Fibroblast of skin of abdomen (primary cell): ENCODE data around the gene SPRED1. TPM values are rescaled to one million over a fixed set of nuclear protein-coding genes. Genes with fewer than 3 reads are reported as not detected.

Source experiments
- DNase-seq: peaks from one replicate; pipeline ENCODE4 v3.0.0-alpha.2; 2013
- polyA plus RNA-seq, 2 experiments: library from polyadenylated mRNA; unstranded; fragments of 120-200 nt; gene quantifications; one replicate each; pipeline ENCODE4 v1.2.1, GENCODE V29; 2013; ENCODE audit not compliant: insufficient read length in 2 of 2

SPRED1 gene
- 28.7 TPM for polyA plus RNA-seq (2013, experiment 1 of 2; ENCODE audit: insufficient read length)
- polyA plus RNA-seq (2013, experiment 2 of 2; ENCODE audit: insufficient read length) = 26.1 TPM

- no peak for DNase-seq
Observed at GRCh38 chr15:38252481-38253350, at the start of gene SPRED1. TSS of gene SPRED1 (plus strand) at chr15:38252836. CDS start at chr15:38253186, 350 bp downstream.

GRCh38 chr15:38205526-38206272 is 46.9 kb upstream of the SPRED1 start:
- no peak for DNase-seq

GRCh38 chr15:38207621-38208020 is 45.0 kb upstream of the SPRED1 start:
- no peak for DNase-seq

GRCh38 chr15:38208206-38208605 is 44.4 kb upstream of the SPRED1 start:
- DNase-seq = no peak

- no peak for DNase-seq
Observed at GRCh38 chr15:38208779-38209178, 43.9 kb upstream of the SPRED1 start.

- no peak for DNase-seq
Observed at GRCh38 chr15:38211249-38211648, 41.4 kb upstream of the SPRED1 start.

GRCh38 chr15:38211811-38212210 is 40.8 kb upstream of the SPRED1 start:
- DNase-seq = no peak

GRCh38 chr15:38212729-38213351 is 39.8 kb upstream of the SPRED1 start:
- DNase-seq = no peak

- no peak for DNase-seq
Observed at GRCh38 chr15:38213356-38213755, 39.3 kb upstream of the SPRED1 start.

- no peak for DNase-seq
Observed at GRCh38 chr15:38215707-38216106, 36.9 kb upstream of the SPRED1 start.

- no peak for DNase-seq
Observed at GRCh38 chr15:38216763-38217162, 35.9 kb upstream of the SPRED1 start.

GRCh38 chr15:38217191-38217595 is 35.4 kb upstream of the SPRED1 start:
- peak; percentile 93 for DNase-seq

GRCh38 chr15:38217788-38218609 is 34.6 kb upstream of the SPRED1 start:
- peak; percentile 70 for DNase-seq

GRCh38 chr15:38220606-38221273 is 31.9 kb upstream of the SPRED1 start:
- DNase-seq = no peak

GRCh38 chr15:38224486-38224885 is 28.1 kb upstream of the SPRED1 start:
- DNase-seq = no peak

GRCh38 chr15:38225381-38225780 is 27.3 kb upstream of the SPRED1 start:
- DNase-seq = peak; percentile 22

- DNase-seq = peak; percentile 77
Observed at GRCh38 chr15:38226608-38227266, 25.9 kb upstream of the SPRED1 start.

- no peak for DNase-seq
Observed at GRCh38 chr15:38227941-38228340, 24.7 kb upstream of the SPRED1 start.

GRCh38 chr15:38228618-38229017 is 24.0 kb upstream of the SPRED1 start:
- no peak for DNase-seq

GRCh38 chr15:38229705-38230310 is 22.8 kb upstream of the SPRED1 start:
- peak; percentile 52 for DNase-seq

- no peak for DNase-seq
Observed at GRCh38 chr15:38231436-38231835, 21.2 kb upstream of the SPRED1 start.
